ENCODE measurements around the gene GPR141. TPM values are rescaled to one million over a fixed set of nuclear protein-coding genes. Genes with fewer than 3 reads are reported as not detected.

GPR141 gene
- total RNA-seq, 1 donor from 2014 or later: not detected

- intact Hi-C loops (cut with DNase I): no loop called here
- Histone ChIP-seq H3K27me3 (no peaks in the 10 kb centered on the region), H3K4me3 (no peak overlapping the region), H3K27ac (no peak overlapping the region), H3K9me3 (no peaks in the 10 kb centered on the region), H3K4me1 (no peaks in the 10 kb centered on the region), H3K36me3 (no peaks in the 10 kb centered on the region)
- no peak for DNase-seq (ENCODE audit: extremely low spot score in 2 of 2)
- TF ChIP-seq CTCF (IDR thresholded peaks at IDR 0.05) (no peak), POLR2AphosphoS5 (IDR thresholded peaks at IDR 0.05; ENCODE audit: insufficient read depth in 1 of 2, low read depth in 1 of 2) (no peak), POLR2A (IDR thresholded peaks at IDR 0.05) (no peak)
Observed at GRCh38 chr7:37684927-37685326, 1.4 kb downstream of the GPR141 start.

DNA sequence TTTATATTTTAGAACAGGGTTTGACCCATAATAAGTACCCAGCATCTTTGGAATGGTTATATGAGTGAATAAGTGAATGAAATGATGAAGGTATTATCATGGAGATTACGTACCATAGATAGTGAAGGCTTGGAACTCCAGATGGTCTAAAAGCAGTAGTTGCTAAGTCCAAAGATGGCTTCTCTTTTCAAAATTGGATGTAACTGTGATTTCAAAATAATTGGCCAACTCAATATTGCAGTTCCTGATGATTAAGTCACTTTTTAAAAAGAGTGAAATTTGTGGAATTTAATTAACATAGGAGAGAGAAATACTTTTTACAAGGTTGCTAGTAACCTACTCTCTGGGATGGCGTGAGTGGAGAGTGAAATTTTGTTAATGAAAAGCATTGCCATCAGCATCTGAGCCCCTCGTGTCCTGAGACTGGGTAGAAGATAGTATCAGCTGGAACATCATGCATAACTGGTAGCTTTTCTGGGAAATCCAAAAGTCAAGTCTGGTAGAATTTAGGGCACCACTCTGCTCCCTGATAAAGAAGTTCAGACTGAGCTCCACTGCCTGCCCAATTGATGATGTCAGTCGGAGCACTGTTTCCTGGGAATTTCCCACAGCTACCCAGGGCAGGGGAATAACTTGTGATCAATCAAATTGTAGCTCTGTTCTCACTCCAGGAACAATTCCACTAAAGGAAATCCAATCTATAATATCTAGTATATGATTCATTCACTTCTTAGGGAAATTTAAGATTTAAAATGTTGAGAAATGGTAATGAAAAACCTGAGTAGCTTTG, 3.2 kb downstream of the GPR141 start:
- H3K9me3 ChIP-seq: no peaks in the 10 kb centered on the region
- TF ChIP-seq CTCF (IDR thresholded peaks at IDR 0.05): no peak
- no peak for TF ChIP-seq POLR2AphosphoS5 (IDR thresholded peaks at IDR 0.05; ENCODE audit: insufficient read depth in 1 of 2, low read depth in 1 of 2)
- TF ChIP-seq POLR2A (IDR thresholded peaks at IDR 0.05): no peak
- H3K4me1 ChIP-seq: no peaks in the 10 kb centered on the region
- H3K27ac ChIP-seq: no peak overlapping the region
- H3K36me3 ChIP-seq: no peaks in the 10 kb centered on the region
- intact Hi-C loops (cut with DNase I): no loop called here
- DNase-seq (ENCODE audit: extremely low spot score in 2 of 2): no peak
- no peak overlapping the region for H3K4me3 ChIP-seq
- no peaks in the 10 kb centered on the region for H3K27me3 ChIP-seq

GRCh38 chr7:37690206-37690605, 6.6 kb downstream of the GPR141 start:
- Histone ChIP-seq H3K27me3 (no peaks in the 10 kb centered on the region), H3K9me3 (no peaks in the 10 kb centered on the region), H3K36me3 (no peaks in the 10 kb centered on the region), H3K4me3 (no peak overlapping the region), H3K4me1 (no peaks in the 10 kb centered on the region), H3K27ac (no peak overlapping the region)
- no peak for DNase-seq (ENCODE audit: extremely low spot score in 2 of 2)
- intact Hi-C loops (cut with DNase I): no loop called here
- no peak for TF ChIP-seq CTCF (IDR thresholded peaks at IDR 0.05)
- no peak for TF ChIP-seq POLR2A (IDR thresholded peaks at IDR 0.05)
- no peak for TF ChIP-seq POLR2AphosphoS5 (IDR thresholded peaks at IDR 0.05; ENCODE audit: insufficient read depth in 1 of 2, low read depth in 1 of 2)

- H3K4me1 ChIP-seq: no peaks in the 10 kb centered on the region
- H3K4me3 ChIP-seq: no peak overlapping the region
- intact Hi-C loops (cut with DNase I): no loop called here
- no peak for DNase-seq (ENCODE audit: extremely low spot score in 2 of 2)
- H3K36me3 ChIP-seq: no peaks in the 10 kb centered on the region
- TF ChIP-seq CTCF (IDR thresholded peaks at IDR 0.05) (no peak), POLR2AphosphoS5 (IDR thresholded peaks at IDR 0.05; ENCODE audit: insufficient read depth in 1 of 2, low read depth in 1 of 2) (no peak), POLR2A (IDR thresholded peaks at IDR 0.05) (no peak)
- no peak overlapping the region for H3K27ac ChIP-seq
- H3K27me3 ChIP-seq: no peaks in the 10 kb centered on the region
- no peaks in the 10 kb centered on the region for H3K9me3 ChIP-seq
Observed at GRCh38 chr7:37694208-37695094, 10.9 kb downstream of the GPR141 start.

Measured in vagina (tissue), 2 donors.